Astrocyte (in vitro differentiated cells and primary cell): ENCODE measurements around the gene AK8.

ENCODE experiments used
- EZH2 ChIP-seq: IDR thresholded peaks from 2 replicates; pipeline ENCODE4 v1.6.1; 2012; ENCODE audit warnings: mild to moderate bottlenecking, low read length, inconsistent platforms; ENCODE audit not compliant: insufficient read depth
- TF ChIP-seq, protein P1 (sequence below): IDR thresholded peaks from 2 replicates; pipeline ENCODE4 v1.5.1; 2011; ENCODE audit warnings: low read depth, mild to moderate bottlenecking, inconsistent platforms, low read length, moderate library complexity; ENCODE audit not compliant: insufficient read depth

DNA sequence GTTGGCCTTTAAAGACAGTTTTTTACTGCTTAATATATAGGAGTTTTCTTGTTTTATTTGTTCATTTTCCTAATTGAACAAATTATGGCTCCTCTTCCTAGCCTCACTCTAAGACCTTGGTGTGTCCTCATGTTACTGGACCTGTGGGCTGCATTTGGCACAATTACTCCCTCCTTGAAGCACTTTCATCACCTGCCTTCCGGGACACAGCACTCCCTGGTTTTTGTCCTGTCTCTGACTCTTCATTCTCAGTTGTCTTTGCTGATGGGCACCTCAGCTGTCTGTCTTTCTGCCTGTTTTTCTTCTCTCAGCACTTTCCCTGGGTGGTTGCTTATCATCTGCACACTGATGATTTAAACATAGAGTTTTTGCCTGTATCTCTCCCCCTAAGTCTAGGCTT, 194.2 kb downstream of the AK8 start:
- TF ChIP-seq, protein P1, sequence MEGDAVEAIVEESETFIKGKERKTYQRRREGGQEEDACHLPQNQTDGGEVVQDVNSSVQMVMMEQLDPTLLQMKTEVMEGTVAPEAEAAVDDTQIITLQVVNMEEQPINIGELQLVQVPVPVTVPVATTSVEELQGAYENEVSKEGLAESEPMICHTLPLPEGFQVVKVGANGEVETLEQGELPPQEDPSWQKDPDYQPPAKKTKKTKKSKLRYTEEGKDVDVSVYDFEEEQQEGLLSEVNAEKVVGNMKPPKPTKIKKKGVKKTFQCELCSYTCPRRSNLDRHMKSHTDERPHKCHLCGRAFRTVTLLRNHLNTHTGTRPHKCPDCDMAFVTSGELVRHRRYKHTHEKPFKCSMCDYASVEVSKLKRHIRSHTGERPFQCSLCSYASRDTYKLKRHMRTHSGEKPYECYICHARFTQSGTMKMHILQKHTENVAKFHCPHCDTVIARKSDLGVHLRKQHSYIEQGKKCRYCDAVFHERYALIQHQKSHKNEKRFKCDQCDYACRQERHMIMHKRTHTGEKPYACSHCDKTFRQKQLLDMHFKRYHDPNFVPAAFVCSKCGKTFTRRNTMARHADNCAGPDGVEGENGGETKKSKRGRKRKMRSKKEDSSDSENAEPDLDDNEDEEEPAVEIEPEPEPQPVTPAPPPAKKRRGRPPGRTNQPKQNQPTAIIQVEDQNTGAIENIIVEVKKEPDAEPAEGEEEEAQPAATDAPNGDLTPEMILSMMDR, result no peak
- no peak for TF ChIP-seq EZH2
